SK-N-SH (cell line): ENCODE measurements around the gene STIM1. TPM values are rescaled to one million over a fixed set of nuclear protein-coding genes. Genes with fewer than 3 reads are reported as not detected.

Experiments
- CTCF ChIA-PET: fragments of 300-600, 350-600 bp; formaldehyde crosslinking; extraction: SDS; loops from one replicate; lab custom pipeline; 2021; lab: Yijun Ruan, JAX
- POLR2A ChIA-PET: fragments of 350-600 bp; sonication (Branson Sonifier 250); formaldehyde crosslinking; extraction: SDS; loops from one replicate; lab custom pipeline; 2020; ENCODE audit warnings: antibody characterized with exemption, inconsistent platforms; lab: Yijun Ruan, JAX
- DNase-seq: peaks from one replicate; pipeline ENCODE4 v3.0.0; 2012
- H2AFZ ChIP-seq: fragments of 200-600 bp; sonication (generic); 2 replicates; pipeline ENCODE4 v1.8.1; 2016; ENCODE audit warnings: antibody characterized with exemption, mild to moderate bottlenecking, low read depth
- H3F3A ChIP-seq: fragments of 200-600 bp; sonication (generic); replicated peaks from 2 replicates; pipeline ENCODE3; 2016; ENCODE audit warnings: antibody characterized with exemption, mild to moderate bottlenecking; ENCODE audit not compliant: insufficient read depth
- H3K27ac ChIP-seq, 2 experiments: fragments of 200-500 bp in 1 of 2; fragments of 200-600 bp in 1 of 2; sonication (Bioruptor generic) in 1 of 2; sonication (generic), shearing (Covaris generic) in 1 of 2; 2 replicates each; pipeline versions ENCODE4 v1.5.1 to v1.6.1; 2014 to 2016; ENCODE audit warnings: low read depth in 2 of 2, inconsistent platforms in 1 of 2, low read length in 1 of 2, mild to moderate bottlenecking in 1 of 2, mixed read lengths in 1 of 2
- H3K27me3 ChIP-seq: fragments of 200-600 bp; sonication (generic), shearing (Covaris generic); 2 replicates; pipeline ENCODE4 v1.6.1; 2016; ENCODE audit warnings: mixed run types; ENCODE audit not compliant: insufficient read depth
- H3K36me3 ChIP-seq, 2 experiments: fragments of 200-500 bp in 1 of 2; fragments of 200-600 bp in 1 of 2; sonication (Bioruptor generic) in 1 of 2; sonication (generic) in 1 of 2; replicated peaks in 1 of 2; 2 replicates each; pipeline versions ENCODE3 to v1.5.1; 2014 to 2016; ENCODE audit warnings: low read length in 1 of 2, mild to moderate bottlenecking in 1 of 2; ENCODE audit not compliant: insufficient read depth in 2 of 2, control insufficient read depth in 1 of 2
- H3K4me1 ChIP-seq, 2 experiments: fragments of 200-500 bp in 1 of 2; fragments of 200-600 bp in 1 of 2; sonication (Bioruptor generic) in 1 of 2; sonication (generic), shearing (Covaris generic) in 1 of 2; 2 replicates each; pipeline versions ENCODE4 v1.5.1 to v1.6.1; 2014 to 2016; ENCODE audit warnings: low read depth in 1 of 2, low read length in 1 of 2, mixed run types in 1 of 2; ENCODE audit not compliant: insufficient read depth in 2 of 2, control insufficient read depth in 1 of 2
- H3K4me2 ChIP-seq: fragments of 200-600 bp; sonication (generic), shearing (Covaris generic); 2 replicates; pipeline ENCODE4 v1.6.1; 2017; ENCODE audit warnings: mixed run types
- H3K4me3 ChIP-seq, 2 experiments: fragments of 200-500 bp in 1 of 2; fragments of 200-600 bp in 1 of 2; sonication (Bioruptor generic) in 1 of 2; sonication (generic), shearing (Covaris generic) in 1 of 2; 2 replicates each; pipeline versions ENCODE4 v1.5.1 to v1.8.1; 2014 to 2016; ENCODE audit warnings: low read depth in 2 of 2, inconsistent platforms in 1 of 2, low read length in 1 of 2, mild to moderate bottlenecking in 1 of 2, mixed read lengths in 1 of 2, moderate library complexity in 1 of 2
- H3K79me2 ChIP-seq: fragments of 200-600 bp; sonication (generic); 2 replicates; pipeline ENCODE4 v1.8.1; 2017; ENCODE audit warnings: mild to moderate bottlenecking; ENCODE audit not compliant: insufficient read depth
- H3K9ac ChIP-seq: fragments of 200-600 bp; sonication (generic); 2 replicates; pipeline ENCODE4 v1.6.1; 2017; ENCODE audit warnings: mixed run types
- H3K9me2 ChIP-seq: fragments of 200-600 bp; sonication (generic); 2 replicates; pipeline ENCODE4 v1.6.1; 2017; ENCODE audit warnings: mixed run types
- H3K9me3 ChIP-seq: fragments of 200-600 bp; sonication (generic); 2 replicates; pipeline ENCODE4 v1.6.1; 2017; ENCODE audit warnings: mixed run types, mild to moderate bottlenecking, moderate library complexity
- H4K20me1 ChIP-seq: fragments of 200-600 bp; sonication (generic); 2 replicates; pipeline ENCODE4 v1.6.1; 2017; ENCODE audit warnings: mild to moderate bottlenecking, mixed run types; ENCODE audit not compliant: insufficient read depth
- CHD2 ChIP-seq: fragments of 150-350 bp; IDR thresholded peaks from 2 replicates; pipeline ENCODE4 v1.6.1; 2018; ENCODE audit warnings: low read length; ENCODE audit not compliant: partially characterized antibody
- EP300 ChIP-seq, 2 experiments: IDR thresholded peaks; 2 replicates each; pipeline versions ENCODE4 v1.4.0 to v1.6.1; 2012; ENCODE audit warnings: borderline replicate concordance in 1 of 2, low read depth in 1 of 2, low read length in 1 of 2
- EZH2phosphoT487 ChIP-seq: fragments of 200-600 bp; sonication (generic); IDR thresholded peaks from 2 replicates; pipeline ENCODE4 v1.6.1; 2017; ENCODE audit warnings: low read depth, mixed run types, mild to moderate bottlenecking, antibody characterized with exemption, moderate library complexity, borderline replicate concordance
- JUND ChIP-seq: IDR thresholded peaks from 2 replicates; pipeline ENCODE4 v1.4.0; 2012
- MXI1 ChIP-seq: IDR thresholded peaks from 2 replicates; pipeline ENCODE4 v1.6.1; 2012; ENCODE audit warnings: mild to moderate bottlenecking, low read depth, low read length, improper control_type of control experiment
- POLR2AphosphoS5 ChIP-seq: IDR thresholded peaks from 2 replicates; pipeline ENCODE4 v1.6.1; 2012; ENCODE audit warnings: low read depth, low read length
- RAD21 ChIP-seq: IDR thresholded peaks from 2 replicates; pipeline ENCODE4 v1.6.1; 2012; ENCODE audit warnings: mild to moderate bottlenecking, low read length
- RXRA ChIP-seq: IDR thresholded peaks from 2 replicates; pipeline ENCODE4 v1.4.0; 2012; ENCODE audit warnings: low read depth, mild to moderate bottlenecking, borderline replicate concordance
- SIN3A ChIP-seq: IDR thresholded peaks from 2 replicates; pipeline ENCODE4 v1.6.1; 2012; ENCODE audit warnings: low read depth, mild to moderate bottlenecking, low read length, moderate library complexity, borderline replicate concordance
- TEAD4 ChIP-seq: IDR thresholded peaks from 2 replicates; pipeline ENCODE4 v1.4.0; 2012; ENCODE audit warnings: mild to moderate bottlenecking, borderline replicate concordance; ENCODE audit not compliant: insufficient read depth
- YY1 ChIP-seq: IDR thresholded peaks from 2 replicates; pipeline ENCODE4 v1.4.0; 2012; ENCODE audit warnings: low read depth, mild to moderate bottlenecking
- WGBS: methylation state at CpG from one replicate; pipeline ENCODE4 v1.1.6; 2017; ENCODE audit warnings: low lambda C conversion rate; 5-methylcytosine and 5-hydroxymethylcytosine counted together
- polyA plus RNA-seq, 3 experiments: library from polyadenylated mRNA; depleted of rRNA; stranded (reverse); fragments of >200 nt; gene quantifications; 2 replicates each; pipeline ENCODE4 v1.2.3, GENCODE V29; 2012
- small RNA-seq, 7 experiments: library from RNA; depleted of rRNA; stranded (forward); fragments of <200 nt; gene quantifications; one replicate each; pipeline ENCODE3, GENCODE V24; 2012
- TF ChIP-seq, protein P1 (sequence below): IDR thresholded peaks from 2 replicates; pipeline ENCODE4 v1.6.1; 2012; ENCODE audit warnings: mild to moderate bottlenecking, low read depth, low read length, moderate library complexity
- TF ChIP-seq, protein P2 (sequence below): fragments of 150-350 bp; IDR thresholded peaks from 2 replicates; pipeline ENCODE4 v1.6.1; 2016; ENCODE audit warnings: mild to moderate bottlenecking, low read depth, low read length

The STIM1 gene
- polyA plus RNA-seq, 1 of the 3 experiments (the other 2 are of a cell fraction) = 29.5 TPM

DNA sequence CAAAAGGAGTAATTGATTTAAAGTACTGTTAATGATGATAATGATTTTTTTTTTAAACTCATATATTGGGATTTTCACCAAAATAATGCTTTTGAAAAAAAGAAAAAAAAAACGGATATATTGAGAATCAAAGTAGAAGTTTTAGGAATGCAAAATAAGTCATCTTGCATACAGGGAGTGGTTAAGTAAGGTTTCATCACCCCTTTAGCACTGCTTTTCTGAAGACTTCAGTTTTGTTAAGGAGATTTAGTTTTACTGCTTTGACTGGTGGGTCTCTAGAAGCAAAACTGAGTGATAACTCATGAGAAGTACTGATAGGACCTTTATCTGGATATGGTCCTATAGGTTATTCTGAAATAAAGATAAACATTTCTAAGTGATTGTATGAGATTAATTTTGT lies 283.0 kb downstream of the STIM1 start:
- WGBS = 97% methylated on average over 1 of the region's 1 CpG
- ChIA-PET CTCF (no interaction called here), POLR2A (no interaction called here)
- Histone ChIP-seq H3K9ac (no peak overlapping the region), H3K9me2 (no peaks in the 10 kb centered on the region), H3K79me2 (no peaks in the 10 kb centered on the region), H3K4me1 (no peaks in the 10 kb centered on the region), H3K4me3 (no peak overlapping the region), H3K9me3 (0 out of 2 replicates have a peak, but pooled peaks cover 4% of the 10 kb centered on the region), H3F3A (peaks cover 10% of the 10 kb centered on the region), H3K4me2 (no peak overlapping the region), H4K20me1 (no peaks in the 10 kb centered on the region), H3K27ac (no peak overlapping the region), H3K27me3 (no peaks in the 10 kb centered on the region), H3K36me3 (peaks cover 40 to 48% of the 10 kb centered on the region in 2 experiments), H2AFZ (no peak overlapping the region)
- no peak for DNase-seq
- TF ChIP-seq SIN3A (no peak), RAD21 (no peak), EP300 (IDR thresholded peaks at IDR 0.05; ENCODE audit: borderline replicate concordance in 1 of 2, low read depth in 1 of 2, low read length in 1 of 2) (no peak), EZH2phosphoT487 (no peak), JUND (no peak), YY1 (no peak), MXI1 (no peak), RXRA (no peak)
- TF ChIP-seq, protein P1, sequence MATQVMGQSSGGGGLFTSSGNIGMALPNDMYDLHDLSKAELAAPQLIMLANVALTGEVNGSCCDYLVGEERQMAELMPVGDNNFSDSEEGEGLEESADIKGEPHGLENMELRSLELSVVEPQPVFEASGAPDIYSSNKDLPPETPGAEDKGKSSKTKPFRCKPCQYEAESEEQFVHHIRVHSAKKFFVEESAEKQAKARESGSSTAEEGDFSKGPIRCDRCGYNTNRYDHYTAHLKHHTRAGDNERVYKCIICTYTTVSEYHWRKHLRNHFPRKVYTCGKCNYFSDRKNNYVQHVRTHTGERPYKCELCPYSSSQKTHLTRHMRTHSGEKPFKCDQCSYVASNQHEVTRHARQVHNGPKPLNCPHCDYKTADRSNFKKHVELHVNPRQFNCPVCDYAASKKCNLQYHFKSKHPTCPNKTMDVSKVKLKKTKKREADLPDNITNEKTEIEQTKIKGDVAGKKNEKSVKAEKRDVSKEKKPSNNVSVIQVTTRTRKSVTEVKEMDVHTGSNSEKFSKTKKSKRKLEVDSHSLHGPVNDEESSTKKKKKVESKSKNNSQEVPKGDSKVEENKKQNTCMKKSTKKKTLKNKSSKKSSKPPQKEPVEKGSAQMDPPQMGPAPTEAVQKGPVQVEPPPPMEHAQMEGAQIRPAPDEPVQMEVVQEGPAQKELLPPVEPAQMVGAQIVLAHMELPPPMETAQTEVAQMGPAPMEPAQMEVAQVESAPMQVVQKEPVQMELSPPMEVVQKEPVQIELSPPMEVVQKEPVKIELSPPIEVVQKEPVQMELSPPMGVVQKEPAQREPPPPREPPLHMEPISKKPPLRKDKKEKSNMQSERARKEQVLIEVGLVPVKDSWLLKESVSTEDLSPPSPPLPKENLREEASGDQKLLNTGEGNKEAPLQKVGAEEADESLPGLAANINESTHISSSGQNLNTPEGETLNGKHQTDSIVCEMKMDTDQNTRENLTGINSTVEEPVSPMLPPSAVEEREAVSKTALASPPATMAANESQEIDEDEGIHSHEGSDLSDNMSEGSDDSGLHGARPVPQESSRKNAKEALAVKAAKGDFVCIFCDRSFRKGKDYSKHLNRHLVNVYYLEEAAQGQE = no peak

DNA sequence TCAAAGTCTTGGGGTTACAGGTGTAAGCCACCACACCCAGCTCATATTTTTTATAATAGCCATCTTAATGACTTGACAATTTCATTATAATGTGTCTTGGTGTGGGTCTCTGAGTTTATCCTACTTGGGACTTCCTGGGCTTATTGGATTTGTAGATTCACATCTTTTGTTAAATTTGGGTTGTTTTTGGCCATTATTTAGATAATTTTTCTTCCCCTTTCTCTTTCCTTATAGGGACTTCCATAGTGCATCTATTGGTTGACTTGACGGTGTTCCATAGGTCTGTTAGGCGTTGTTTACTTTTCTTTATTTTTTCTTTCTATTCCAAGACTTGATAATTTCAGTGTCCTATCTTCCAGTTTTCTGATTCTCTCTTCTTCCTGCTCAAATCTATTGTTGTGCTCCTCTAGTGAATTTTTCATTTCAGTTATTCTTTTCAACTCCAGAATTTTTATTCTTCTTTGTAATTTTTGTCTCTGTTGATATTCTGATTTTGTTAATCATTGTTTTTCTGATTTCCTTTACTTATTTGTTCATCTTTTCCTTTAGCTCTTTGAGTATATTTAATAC lies 284.7 kb downstream of the STIM1 start:
- Histone ChIP-seq H3K27ac (no peak overlapping the region), H3K9ac (no peak overlapping the region), H3K4me2 (no peak overlapping the region), H3K4me3 (no peak overlapping the region), H3K9me3 (0 out of 2 replicates have a peak, but pooled peaks cover 4% of the 10 kb centered on the region), H3K27me3 (no peaks in the 10 kb centered on the region), H3K9me2 (no peaks in the 10 kb centered on the region), H4K20me1 (no peaks in the 10 kb centered on the region), H3K4me1 (no peaks in the 10 kb centered on the region), H3K36me3 (peaks cover 29 to 42% of the 10 kb centered on the region in 2 experiments), H3K79me2 (no peaks in the 10 kb centered on the region), H3F3A (peaks cover 6% of the 10 kb centered on the region), H2AFZ (no peak overlapping the region)
- TF ChIP-seq, protein P2, sequence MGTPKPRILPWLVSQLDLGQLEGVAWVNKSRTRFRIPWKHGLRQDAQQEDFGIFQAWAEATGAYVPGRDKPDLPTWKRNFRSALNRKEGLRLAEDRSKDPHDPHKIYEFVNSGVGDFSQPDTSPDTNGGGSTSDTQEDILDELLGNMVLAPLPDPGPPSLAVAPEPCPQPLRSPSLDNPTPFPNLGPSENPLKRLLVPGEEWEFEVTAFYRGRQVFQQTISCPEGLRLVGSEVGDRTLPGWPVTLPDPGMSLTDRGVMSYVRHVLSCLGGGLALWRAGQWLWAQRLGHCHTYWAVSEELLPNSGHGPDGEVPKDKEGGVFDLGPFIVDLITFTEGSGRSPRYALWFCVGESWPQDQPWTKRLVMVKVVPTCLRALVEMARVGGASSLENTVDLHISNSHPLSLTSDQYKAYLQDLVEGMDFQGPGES = no peak
- no peak for TF ChIP-seq POLR2AphosphoS5
- no peak for TF ChIP-seq RAD21
- TF ChIP-seq CHD2 = no peak
- TF ChIP-seq TEAD4 = no peak
- CTCF ChIA-PET = no interaction called here
- WGBS = 92% methylated on average over 2 of the region's 2 CpGs
- POLR2A ChIA-PET = no interaction called here
- no peak for DNase-seq

Small RNA genes within 50 kb of the gene (small RNA-seq; reads per million reads assigned to genes)
- gene AC087441.2 (0 reads per million in 7 experiments), gene RF00409 (0 reads per million in 7 experiments), gene RPS29P20 (0 reads per million in 7 experiments)

Other genes starting within 250 kb of the STIM1 start
- 0.58 and 0.59 TPM in 2 replicates for gene ART5, start 213.7 kb upstream of the STIM1 start, polyA plus RNA-seq (2012; rRNA removed)
- gene ART1, start 210.5 kb upstream of the STIM1 start, polyA plus RNA-seq (2012; rRNA removed) = not detected in 2 replicates
- 1.1 TPM in 2 replicates for gene CHRNA10, start 184.3 kb upstream of the STIM1 start, polyA plus RNA-seq (2012; rRNA removed)
- gene NUP98, start 58.1 kb upstream of the STIM1 start, polyA plus RNA-seq (2012; rRNA removed) = 56.4 and 75.6 TPM in 2 replicates
- gene PGAP2, start 47.1 kb upstream of the STIM1 start, polyA plus RNA-seq (2012; rRNA removed) = 41.3 and 44.1 TPM in 2 replicates
- gene RHOG, start 14.7 kb upstream of the STIM1 start, polyA plus RNA-seq (2012; rRNA removed) = 61.0 and 73.7 TPM in 2 replicates
- 28.2 and 31.6 TPM in 2 replicates for gene RRM1, start 239.1 kb downstream of the STIM1 start, polyA plus RNA-seq (2012; rRNA removed)